Measurements from ENCODE around the gene C6orf15.

GRCh38 chr6:31116661-31117385, 4.4 kb upstream of the C6orf15 start:
- TF ChIP-seq POLR2AphosphoS5 (IDR thresholded peaks at IDR 0.05) (peak in 1 of 2 donors; percentile 8), CTCF (IDR thresholded peaks at IDR 0.05) (no peak)
